HepG2 (cell line): ENCODE data around the gene ATRN. TPM values are rescaled to one million over a fixed set of nuclear protein-coding genes. Genes with fewer than 3 reads are reported as not detected.

Experiments used
- ATAC-seq: fragments of 200-7000 bp; cut with Tn5 transposase; 3 replicates; pipeline ENCODE4 v1.9.1; 2020; ENCODE audit warnings: mild to moderate bottlenecking, moderate library complexity
- BruUV-seq: library from RNA; stranded (reverse); fragments of 400-500 nt; replicated peaks from 2 replicates; lab custom pipeline; 2021; lab: Mats Ljungman, UMichigan
- CTCF ChIA-PET: fragments of 300-600 bp; formaldehyde crosslinking; extraction: SDS; loops from one replicate; lab custom pipeline; 2021; ENCODE audit warnings: low total read pairs, inconsistent platforms, low intra/inter-chr PET ratio; lab: Yijun Ruan, JAX
- POLR2A ChIA-PET: fragments of 350-600 bp; sonication (Branson Sonifier 250); formaldehyde crosslinking; loops from one replicate; lab custom pipeline; 2020; ENCODE audit warnings: antibody characterized with exemption, inconsistent platforms; lab: Yijun Ruan, JAX
- DNase-seq: peaks from one replicate; pipeline ENCODE4 v3.0.0-alpha.2; 2015; ENCODE audit warnings: low spot score
- FAIRE-seq: peaks from 3 replicates; lab custom pipeline; 2011; peaks lifted over from hg19 to GRCh38; lab: Jason Lieb, UNC
- H2AFZ ChIP-seq: one replicate; pipeline ENCODE4 v1.6.1; 2011; ENCODE audit warnings: low read length, inconsistent platforms
- H3K27ac ChIP-seq: fragments of 300-600 bp; 3 replicates; pipeline ENCODE4 v1.8.0; 2011; ENCODE audit warnings: mixed run types, mild to moderate bottlenecking, mixed read lengths, low read length, inconsistent platforms; ENCODE audit not compliant: insufficient read depth; ENCODE audit errors: extremely low read length
- H3K27me3 ChIP-seq, 2 experiments: fragments of 200-600 bp in 1 of 2; 2 replicates in 1 of 2; 3 replicates in 1 of 2; pipeline versions ENCODE4 v1.6.0 to v1.8.0; 2011; ENCODE audit warnings: low read length in 2 of 2, mild to moderate bottlenecking in 2 of 2, moderate library complexity in 2 of 2, inconsistent platforms in 1 of 2; ENCODE audit not compliant: insufficient read depth in 2 of 2, control insufficient read depth in 1 of 2
- H3K36me3 ChIP-seq, 2 experiments: fragments of 200-600 bp in 1 of 2; replicated peaks in 1 of 2; 2 replicates in 1 of 2; 3 replicates in 1 of 2; pipeline versions ENCODE4 v1.5.1 to v1.8.0; 2011; ENCODE audit warnings: low read length in 2 of 2, inconsistent platforms in 1 of 2; ENCODE audit not compliant: insufficient read depth in 2 of 2, control insufficient read depth in 1 of 2
- H3K4me1 ChIP-seq: 2 replicates; pipeline ENCODE4 v1.5.1; 2012; ENCODE audit warnings: low read length, inconsistent platforms; ENCODE audit not compliant: insufficient read depth
- H3K4me2 ChIP-seq: 2 replicates; pipeline ENCODE4 v1.6.0; 2011; ENCODE audit warnings: low read depth, low read length, inconsistent platforms
- H3K4me3 ChIP-seq, 3 experiments: fragments of 200-600 bp in 1 of 3; sonication (generic), shearing (Covaris generic) in 1 of 3; replicated peaks in 1 of 3; 2 replicates each; pipeline ENCODE4 v1.5.1; 2011 to 2016; ENCODE audit warnings: low read length in 3 of 3, inconsistent platforms in 2 of 3, low read depth in 2 of 3, mild to moderate bottlenecking in 2 of 3, control low read depth in 1 of 3, mixed read lengths in 1 of 3; ENCODE audit not compliant: insufficient read depth in 1 of 3
- H3K79me2 ChIP-seq: one replicate; pipeline ENCODE4 v1.6.1; 2011; ENCODE audit warnings: low read length, inconsistent platforms; ENCODE audit not compliant: insufficient read depth
- H3K9ac ChIP-seq: 2 replicates; pipeline ENCODE4 v1.6.0; 2011; ENCODE audit warnings: mild to moderate bottlenecking, low read depth, low read length, inconsistent platforms; ENCODE audit not compliant: insufficient read depth
- H3K9me3 ChIP-seq: 2 replicates; pipeline ENCODE4 v1.5.1; 2012; ENCODE audit warnings: mild to moderate bottlenecking, low read length
- H4K20me1 ChIP-seq: 2 replicates; pipeline ENCODE4 v1.6.0; 2011; ENCODE audit warnings: inconsistent platforms, mild to moderate bottlenecking, low read length, moderate library complexity; ENCODE audit not compliant: insufficient read depth
- ATM ChIP-seq: fragments of 450-650 bp; IDR thresholded peaks from 2 replicates; pipeline ENCODE4 v1.7.1; 2017; ENCODE audit warnings: mild to moderate bottlenecking, borderline replicate concordance
- FOXA3 ChIP-seq: IDR thresholded peaks from 2 replicates; pipeline ENCODE4 v1.6.1; 2016; ENCODE audit warnings: missing genetic modification reagents, missing compliant biosample characterization
- HNF4G ChIP-seq, 2 experiments: sonication (generic) in 1 of 2; formaldehyde crosslinking in 1 of 2; IDR thresholded peaks; 2 replicates each; pipeline versions ENCODE4 v1.4.0 to v1.6.1; 2011 to 2020; ENCODE audit warnings: borderline replicate concordance in 2 of 2, low read depth in 2 of 2, mild to moderate bottlenecking in 2 of 2, low read length in 1 of 2, missing genetic modification reagents in 1 of 2, moderate library complexity in 1 of 2
- MXI1 ChIP-seq: IDR thresholded peaks from 3 replicates; pipeline ENCODE4 v1.6.1; 2012; ENCODE audit warnings: low read depth, low read length, inconsistent platforms, borderline replicate concordance
- PHF21A ChIP-seq: sonication (generic); formaldehyde crosslinking; IDR thresholded peaks from 2 replicates; pipeline ENCODE4 v1.5.0; 2020; ENCODE audit warnings: mild to moderate bottlenecking, missing genetic modification reagents
- RAD21 ChIP-seq: fragments of 450-650 bp; formaldehyde crosslinking; IDR thresholded peaks from 2 replicates; pipeline ENCODE4 v1.5.0; 2020; ENCODE audit warnings: mild to moderate bottlenecking
- SATB2 ChIP-seq: sonication (generic); formaldehyde crosslinking; IDR thresholded peaks from 2 replicates; pipeline ENCODE4 v1.5.0; 2020; ENCODE audit warnings: missing genetic modification reagents
- SNAI1 ChIP-seq: sonication (generic); formaldehyde crosslinking; IDR thresholded peaks from 2 replicates; pipeline ENCODE4 v1.5.0; 2020; ENCODE audit warnings: mild to moderate bottlenecking, missing genetic modification reagents, borderline replicate concordance
- TBP ChIP-seq: sonication (generic); formaldehyde crosslinking; IDR thresholded peaks from 2 replicates; pipeline ENCODE4 v1.5.0; 2020; ENCODE audit warnings: missing genetic modification reagents
- XBP1 ChIP-seq: sonication (generic); formaldehyde crosslinking; IDR thresholded peaks from 2 replicates; pipeline ENCODE4 v1.5.0; 2020; ENCODE audit warnings: missing genetic modification reagents
- ZHX1 ChIP-seq: sonication (generic); formaldehyde crosslinking; IDR thresholded peaks from 2 replicates; pipeline ENCODE4 v1.8.1; 2022; ENCODE audit warnings: low read depth, mild to moderate bottlenecking, missing genetic modification reagents
- ZSCAN5A ChIP-seq: sonication (generic); formaldehyde crosslinking; IDR thresholded peaks from 2 replicates; pipeline ENCODE4 v1.8.0; 2022; ENCODE audit warnings: mild to moderate bottlenecking, missing genetic modification reagents, borderline replicate concordance
- WGBS: methylation state at CpG from one replicate; pipeline ENCODE4 v1.1.6; 2017; ENCODE audit warnings: low lambda C conversion rate; 5-methylcytosine and 5-hydroxymethylcytosine counted together
- in situ Hi-C: cut with HindIII; loops from 2 replicates; pipeline ENCODE4 v1.10.0; 2017; ENCODE audit warnings: low pct_unique_long_range_greater_than_20kb; ENCODE audit not compliant: extremely low pct_ligation_motif_present
- intact Hi-C: fragments of 100-400 bp; cut with micrococcal nuclease; formaldehyde crosslinking; loops from one replicate; pipeline ENCODE4 v1.10.0; 2022; ENCODE audit not compliant: unreplicated experiment
- polyA plus RNA-seq, 8 experiments: library from polyadenylated mRNA; depleted of rRNA in 3 of 8; stranded (reverse) in 7 of 8; unstranded in 1 of 8; fragments of >200 nt; fragmentation: Illumina TruSeq in 4 of 8; extraction: Trizol in 4 of 8; gene quantifications; 2 replicates each; pipeline versions ENCODE4 v1.2.1 to v1.2.3, GENCODE V29; 2011 to 2016; ENCODE audit warnings: low read depth in 4 of 8, missing spikeins in 1 of 8, mixed read lengths in 1 of 8; ENCODE audit not compliant: insufficient read depth in 1 of 8
- total RNA-seq, 5 experiments: library from RNA; depleted of rRNA; stranded (reverse); fragments of >200 nt; fragmentation: Illumina TruSeq; extraction: Trizol; gene quantifications; 2 replicates each; pipeline ENCODE4 v1.2.3, GENCODE V29; 2016; ENCODE audit warnings: low read depth in 1 of 5

The ATRN gene
- total and polyA plus RNA-seq, 2 of the 13 experiments (the other 11 are each of a cell fraction or from before 2014, with no cell fraction given) = 44.2 to 81.1 TPM

- TF ChIP-seq HNF4G (IDR thresholded peaks at IDR 0.05; ENCODE audit: borderline replicate concordance, low read depth, low read length) (no peak), HNF4G (CRISPR knock-in tag; IDR thresholded peaks at IDR 0.05; ENCODE audit: borderline replicate concordance, low read depth) (no peak), TBP (CRISPR knock-in tag) (no peak), ZSCAN5A (CRISPR knock-in tag) (no peak), XBP1 (CRISPR knock-in tag) (no peak), FOXA3 (CRISPR knock-in tag) (no peak), SNAI1 (CRISPR knock-in tag) (no peak), ATM (no peak), PHF21A (CRISPR knock-in tag) (no peak)
Observed at GRCh38 chr20:3685341-3685740, 214.5 kb downstream of the ATRN start (continued).

- ChIA-PET POLR2A (no interaction called here), CTCF (no interaction called here)
- 35% methylated on average over 7 of the region's 7 CpGs for WGBS
- intact Hi-C loops = no loop called here
- BruUV-seq = no TSS peak
- no peaks in the 10 kb centered on the region for H3K36me3 ChIP-seq
- H3K4me1 ChIP-seq = 0 out of 2 replicates have a peak, but pooled peaks cover 7% of the 10 kb centered on the region
- H3K9me3 ChIP-seq = no peaks in the 10 kb centered on the region
- H4K20me1 ChIP-seq = no peaks in the 10 kb centered on the region
- H2AFZ ChIP-seq = no peak overlapping the region
- no peak overlapping the region for H3K27ac ChIP-seq
- H3K27me3 ChIP-seq = peaks cover 24 to 69% of the 10 kb centered on the region in 2 experiments
- H3K4me3 ChIP-seq = no peak overlapping the region
- no peak overlapping the region for H3K9ac ChIP-seq
- ATAC-seq (no peak), DNase-seq (no peak), FAIRE-seq (no peak)
- TF ChIP-seq SATB2 (CRISPR knock-in tag) (no peak), ZHX1 (CRISPR knock-in tag) (no peak), RAD21 (CRISPR knock-in tag) (no peak), MXI1 (no peak)
- H3K79me2 ChIP-seq = no peaks in the 10 kb centered on the region
- in situ Hi-C loops = no loop called here
- H3K4me2 ChIP-seq = no peak overlapping the region
Observed at GRCh38 chr20:3686421-3686820, 215.6 kb downstream of the ATRN start.
